Kidney (tissue), 14 donors: Measurements from ENCODE around the gene PRDM15. TPM values are rescaled to one million over a fixed set of nuclear protein-coding genes. Genes with fewer than 3 reads are reported as not detected.

Source experiments
- DNase-seq, 5 donors: peaks; one replicate each; pipeline ENCODE4 v3.0.0-alpha.2; 2013 to 2020
- FAIRE-seq: peaks from 2 replicates; lab custom pipeline; 2012; peaks lifted over from hg19 to GRCh38; lab: Jason Lieb, UNC
- H3K27ac ChIP-seq, 2 donors: one replicate each; pipeline ENCODE4 v1.7.0; 2013; ENCODE audit warnings: low read depth in 2 of 2, low read length in 2 of 2, inconsistent platforms in 1 of 2
- H3K27me3 ChIP-seq: one replicate; pipeline ENCODE4 v1.7.1; 2013; ENCODE audit warnings: low read length, inconsistent platforms; ENCODE audit not compliant: control insufficient read depth, insufficient read depth
- H3K36me3 ChIP-seq, 3 donors: one replicate each; pipeline versions ENCODE4 v1.7.0 to v1.7.1; 2013; ENCODE audit warnings: low read length in 3 of 3, control low read depth in 1 of 3, inconsistent platforms in 1 of 3; ENCODE audit not compliant: insufficient read depth in 3 of 3, control insufficient read depth in 2 of 3
- H3K4me1 ChIP-seq, 3 donors: one replicate each; pipeline versions ENCODE4 v1.7.0 to v1.7.1; 2013; ENCODE audit warnings: low read length in 3 of 3, inconsistent platforms in 1 of 3, low read depth in 1 of 3; ENCODE audit not compliant: control insufficient read depth in 2 of 3, insufficient read depth in 2 of 3
- H3K4me3 ChIP-seq, 3 donors: one replicate each; pipeline versions ENCODE4 v1.7.0 to v1.8.1; 2013; ENCODE audit warnings: low read length in 3 of 3, control low read depth in 1 of 3, inconsistent platforms in 1 of 3
- H3K9ac ChIP-seq, 3 donors: one replicate each; pipeline versions ENCODE4 v1.7.0 to v1.7.1; 2013; ENCODE audit warnings: low read length in 3 of 3, control low read depth in 1 of 3, inconsistent platforms in 1 of 3
- H3K9me3 ChIP-seq, 3 donors: one replicate each; pipeline versions ENCODE4 v1.7.0 to v1.7.1; 2013; ENCODE audit warnings: low read length in 3 of 3, control low read depth in 1 of 3, inconsistent platforms in 1 of 3; ENCODE audit not compliant: control insufficient read depth in 2 of 3, insufficient read depth in 1 of 3
- intact Hi-C: fragments of 100-400 bp; cut with DNase I; formaldehyde crosslinking; loops from one replicate; pipeline ENCODE4 v1.11.1; 2022
- polyA plus RNA-seq: library from polyadenylated mRNA; stranded (reverse); fragments of 350-450 nt; fragmentation: Illumina TruSeq; extraction: RNeasy Lipid Tissue Mini Kit (QIAGEN cat#74804); gene quantifications from one replicate; pipeline ENCODE4 v1.2.3, GENCODE V29; 2014; ENCODE audit warnings: low read depth, low replicate concordance; ENCODE audit not compliant: insufficient read depth
- total RNA-seq: library from RNA; stranded (reverse); fragmentation: NEBNext Ultra II Directional; extraction: Animal tissue kit (Norgen Biotek cat#: 25700); gene quantifications from one replicate; pipeline ENCODE4 v1.2.1, GENCODE V29; 2021
- TF ChIP-seq, protein P1 (sequence below): IDR thresholded peaks from 3 replicates; pipeline ENCODE4 v1.5.1; 2012; ENCODE audit warnings: mild to moderate bottlenecking, moderate library complexity, borderline replicate concordance; ENCODE audit not compliant: insufficient read depth; ENCODE audit errors: extremely low read depth
- donor health status: control.
- donor health status: control.
- donor health status: control.
- donor health status: control.
- donor health status: control.
- donor health status: DM: yes; HTN: yes; CAD: no.
- donor health status: Normal renal cell carcinoma (clear cell type).

Gene PRDM15
- total and polyA plus RNA-seq, 2 donors from 2014 or later, result 1.3 to 8.4 TPM

- H3K9ac ChIP-seq, result no peak overlapping the region
- intact Hi-C loops, result loop anchor here (10.0 kb wide), 1 partner anchor 291 kb away; no protein-coding TSS in a partner anchor
- H3K27ac ChIP-seq, result no peak overlapping the region
- H3K27me3 ChIP-seq, result no peaks in the 10 kb centered on the region
- no peaks in the 10 kb centered on the region for H3K4me1 ChIP-seq
- H3K36me3 ChIP-seq, result no peaks in the 10 kb centered on the region
- FAIRE-seq (no peak), DNase-seq (no peak)
- TF ChIP-seq, protein P1, sequence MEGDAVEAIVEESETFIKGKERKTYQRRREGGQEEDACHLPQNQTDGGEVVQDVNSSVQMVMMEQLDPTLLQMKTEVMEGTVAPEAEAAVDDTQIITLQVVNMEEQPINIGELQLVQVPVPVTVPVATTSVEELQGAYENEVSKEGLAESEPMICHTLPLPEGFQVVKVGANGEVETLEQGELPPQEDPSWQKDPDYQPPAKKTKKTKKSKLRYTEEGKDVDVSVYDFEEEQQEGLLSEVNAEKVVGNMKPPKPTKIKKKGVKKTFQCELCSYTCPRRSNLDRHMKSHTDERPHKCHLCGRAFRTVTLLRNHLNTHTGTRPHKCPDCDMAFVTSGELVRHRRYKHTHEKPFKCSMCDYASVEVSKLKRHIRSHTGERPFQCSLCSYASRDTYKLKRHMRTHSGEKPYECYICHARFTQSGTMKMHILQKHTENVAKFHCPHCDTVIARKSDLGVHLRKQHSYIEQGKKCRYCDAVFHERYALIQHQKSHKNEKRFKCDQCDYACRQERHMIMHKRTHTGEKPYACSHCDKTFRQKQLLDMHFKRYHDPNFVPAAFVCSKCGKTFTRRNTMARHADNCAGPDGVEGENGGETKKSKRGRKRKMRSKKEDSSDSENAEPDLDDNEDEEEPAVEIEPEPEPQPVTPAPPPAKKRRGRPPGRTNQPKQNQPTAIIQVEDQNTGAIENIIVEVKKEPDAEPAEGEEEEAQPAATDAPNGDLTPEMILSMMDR, result no peak
- no peaks in the 10 kb centered on the region for H3K9me3 ChIP-seq
- no peak overlapping the region for H3K4me3 ChIP-seq
Observed at GRCh38 chr21:41823906-41824305, 55.2 kb downstream of the PRDM15 start.

DNA sequence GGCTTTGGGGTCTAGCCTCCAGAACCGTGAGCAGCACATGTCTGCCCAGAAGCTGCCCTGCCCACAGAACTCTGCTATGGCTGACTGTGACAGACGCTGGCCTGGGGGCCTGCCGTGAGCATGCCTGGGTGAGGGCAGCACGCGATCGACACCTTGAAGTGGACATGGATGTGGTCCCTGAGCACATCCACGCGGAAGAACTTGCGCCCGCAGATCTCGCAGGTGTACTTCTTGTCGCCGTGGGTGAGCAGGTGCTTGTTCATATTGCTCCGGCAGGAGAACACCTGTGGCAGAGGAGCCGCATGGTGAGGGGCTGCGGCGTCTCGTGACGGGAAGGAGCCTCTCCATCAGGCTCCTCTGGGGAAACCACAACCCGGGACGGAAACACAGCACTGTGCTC lies 56.0 kb downstream of the PRDM15 start:
- no peak overlapping the region for H3K4me3 ChIP-seq
- no peak overlapping the region for H3K27ac ChIP-seq
- H3K27me3 ChIP-seq, result no peaks in the 10 kb centered on the region
- H3K4me1 ChIP-seq, result no peaks in the 10 kb centered on the region
- TF ChIP-seq, protein P1, result no peak
- no peaks in the 10 kb centered on the region for H3K36me3 ChIP-seq
- H3K9ac ChIP-seq, result no peak overlapping the region
- intact Hi-C loops, result loop anchor here (10.0 kb wide), 1 partner anchor 292 kb away; no protein-coding TSS in a partner anchor
- FAIRE-seq (no peak), DNase-seq (no peak)
- no peaks in the 10 kb centered on the region for H3K9me3 ChIP-seq

GRCh38 chr21:41821756-41822431 lies 57.2 kb downstream of the PRDM15 start:
- DNase-seq, result no peak
- FAIRE-seq, result no peak

More at GRCh38 chr21:41821756-41822431, 57.2 kb downstream of the PRDM15 start:
- no peaks in the 10 kb centered on the region for H3K9me3 ChIP-seq
- H3K9ac ChIP-seq, result no peak overlapping the region
- TF ChIP-seq, protein P1, result no peak
- no peaks in the 10 kb centered on the region for H3K27me3 ChIP-seq
- no peak overlapping the region for H3K27ac ChIP-seq
- H3K4me3 ChIP-seq, result no peak overlapping the region
- H3K36me3 ChIP-seq, result no peaks in the 10 kb centered on the region
- H3K4me1 ChIP-seq, result no peaks in the 10 kb centered on the region
- intact Hi-C loops, result loop anchor here (10.0 kb wide), 1 partner anchor 293 kb away; no protein-coding TSS in a partner anchor
